GM19468 (cell line): Measurements from ENCODE around the gene CAB39.
"Not testable (repeated sequence)": the region's sequence is repeated elsewhere in the genome, so short reads cannot be mapped to it uniquely, and the experiment has no call there.

Source experiments
- ATAC-seq: cut with Tn5 transposase; IDR thresholded peaks from one replicate; pipeline ENCODE4 v1.9.1; 2021; ENCODE audit warnings: mild to moderate bottlenecking, moderate library complexity, moderate number of reproducible peaks; ENCODE audit not compliant: unreplicated experiment; ENCODE audit errors: extremely low read depth

The CAB39 gene

GRCh38 chr2:230681171-230681545 is 31.5 kb upstream of the CAB39 start:
- ATAC-seq = no peak

GRCh38 chr2:230682546-230682945 is 30.1 kb upstream of the CAB39 start:
- ATAC-seq = no peak

- ATAC-seq = no peak
These were observed 28.1 kb upstream of the CAB39 start for GRCh38 chr2:230684270-230685168.

- ATAC-seq = no peak
These were observed 27.5 kb upstream of the CAB39 start for GRCh38 chr2:230685178-230685577.

GRCh38 chr2:230687498-230687897 is 25.1 kb upstream of the CAB39 start:
- no peak for ATAC-seq

- ATAC-seq = no peak
These were observed 24.2 kb upstream of the CAB39 start for GRCh38 chr2:230688490-230688889.

GRCh38 chr2:230690439-230690838 is 22.2 kb upstream of the CAB39 start:
- ATAC-seq = no peak

- ATAC-seq = no peak
These were observed 21.5 kb upstream of the CAB39 start for GRCh38 chr2:230691005-230691647.

- ATAC-seq = no peak
These were observed 19.9 kb upstream of the CAB39 start for GRCh38 chr2:230692760-230693159.

GRCh38 chr2:230693411-230693810 is 19.2 kb upstream of the CAB39 start:
- ATAC-seq = no peak

GRCh38 chr2:230694241-230694640 is 18.4 kb upstream of the CAB39 start:
- ATAC-seq = no peak

- no peak for ATAC-seq
These were observed 17.1 kb upstream of the CAB39 start for GRCh38 chr2:230695551-230695950.

GRCh38 chr2:230696670-230697069 is 16.0 kb upstream of the CAB39 start:
- ATAC-seq = no peak

GRCh38 chr2:230697676-230698075 is 15.0 kb upstream of the CAB39 start:
- ATAC-seq = no peak

- ATAC-seq = not testable (repeated sequence)
These were observed 13.9 kb upstream of the CAB39 start for GRCh38 chr2:230698753-230699152.

- no peak for ATAC-seq
These were observed 12.2 kb upstream of the CAB39 start for GRCh38 chr2:230700447-230700846.

- no peak for ATAC-seq
These were observed 11.3 kb upstream of the CAB39 start for GRCh38 chr2:230701308-230701707.

GRCh38 chr2:230702457-230702856 is 10.2 kb upstream of the CAB39 start:
- not testable (repeated sequence) for ATAC-seq

- no peak for ATAC-seq
These were observed 9.1 kb upstream of the CAB39 start for GRCh38 chr2:230703514-230703913.

GRCh38 chr2:230706053-230706521 is 6.6 kb upstream of the CAB39 start:
- no peak for ATAC-seq

GRCh38 chr2:230706966-230707365 is 5.7 kb upstream of the CAB39 start:
- no peak for ATAC-seq
